Adrenal gland (tissue), 12 donors: ENCODE data around the gene MTA3. TPM values are rescaled to one million over a fixed set of nuclear protein-coding genes. Genes with fewer than 3 reads are reported as not detected.

Source experiments
- DNase-seq, 7 donors: peaks; one replicate each; pipeline ENCODE4 v3.0.0-alpha.2; 2019 to 2020
- H3K27ac ChIP-seq, 5 donors: fragments of 200-600 bp; sonication (generic) in 4 of 5; 1 replicate in 3 of 5; 2 replicates in 2 of 5; pipeline versions ENCODE4 v1.5.1 to v1.8.0; 2016 to 2020; ENCODE audit warnings: mild to moderate bottlenecking in 1 of 5
- H3K27me3 ChIP-seq: fragments of 200-600 bp; 2 replicates; pipeline ENCODE4 v1.8.0; 2021
- H3K36me3 ChIP-seq, 2 donors: fragments of 200-600 bp; replicated peaks in 1 of 2; 1 replicate in 1 of 2; 2 replicates in 1 of 2; pipeline versions ENCODE4 v1.5.1 to v1.8.0; 2018 to 2022
- H3K4me1 ChIP-seq, 2 donors: fragments of 200-600 bp; replicated peaks in 1 of 2; 1 replicate in 1 of 2; 2 replicates in 1 of 2; pipeline versions ENCODE4 v1.5.1 to v1.8.0; 2018 to 2021
- H3K4me3 ChIP-seq, 4 donors: fragments of 200-600 bp; sonication (generic) in 3 of 4; one replicate each; pipeline ENCODE4 v1.5.1; 2016 to 2018
- H3K9me3 ChIP-seq, 3 donors: fragments of 200-600 bp; sonication (generic) in 1 of 3; replicated peaks in 1 of 3; 1 replicate in 2 of 3; 2 replicates in 1 of 3; pipeline versions ENCODE4 v1.5.1 to v1.8.0; 2016 to 2021
- POLR2A ChIP-seq, 2 donors: fragments of 450-650 bp; IDR thresholded peaks; one replicate each; pipeline ENCODE4 v1.6.1; 2017; ENCODE audit warnings: antibody characterized with exemption in 2 of 2, mild to moderate bottlenecking in 2 of 2, moderate library complexity in 1 of 2
- WGBS, 4 donors: extraction: QIAGEN DNeasy Blood & Tissue Kit in 2 of 4; methylation state at CpG; one replicate each; pipeline versions ENCODE4 v1.1.5 to v1.1.7; 2013 to 2017; 5-methylcytosine and 5-hydroxymethylcytosine counted together
- intact Hi-C, 2 donors: fragments of 100-400 bp; cut with DNase I; formaldehyde crosslinking; loops; one replicate each; pipeline versions ENCODE4 v1.14.1 to v1.15.0; 2022 to 2023
- polyA plus RNA-seq, 3 donors: library from polyadenylated mRNA; stranded (reverse); fragments of 200-250 nt in 2 of 3; fragments of 350-450 nt in 1 of 3; fragmentation: Illumina TruSeq in 1 of 3; extraction: RNeasy Lipid Tissue Mini Kit (QIAGEN cat#74804) in 1 of 3; gene quantifications; one replicate each; pipeline ENCODE4 v1.2.3, GENCODE V29; 2013 to 2014
- total RNA-seq, 9 donors: library from RNA; depleted of rRNA in 4 of 9; stranded (reverse); fragments of >200 nt in 4 of 9; fragments of 120-200 nt in 1 of 9; fragmentation: NEBNext Ultra II Directional in 1 of 9; extraction: Animal tissue kit (Norgen Biotek cat#: 25700) in 1 of 9; gene quantifications; one replicate each; pipeline versions ENCODE4 v1.1.0 to v1.2.4, GENCODE V29; 2013 to 2023
- TF ChIP-seq, protein P1 (sequence below), 6 experiments: fragments of 450-650 bp in 4 of 6; fragments of 200-600 bp in 2 of 6; sonication (generic) in 1 of 6; IDR thresholded peaks; 1 replicate in 5 of 6; 2 replicates in 1 of 6; pipeline versions ENCODE4 v1.5.1 to v1.8.0; 2016 to 2021; ENCODE audit warnings: antibody characterized with exemption in 6 of 6, mild to moderate bottlenecking in 2 of 6, moderate library complexity in 1 of 6
- donor health status: healthy with polysubstance abuse.
- donor health status: Bipolar disorder and iron deficiency.
- donor health status: DM: yes; HTN: yes; CAD: no.
- donor health status: DM: no; HTN: no; CAD: no.
- donor health status: DM: no; HTN: no; CAD: no.
- donor health status: DM: yes; HTN: yes; CAD: no.

MTA3 gene
- total and polyA plus RNA-seq, 12 donors = 51.5 to 168 (median 91.2) TPM

DNA sequence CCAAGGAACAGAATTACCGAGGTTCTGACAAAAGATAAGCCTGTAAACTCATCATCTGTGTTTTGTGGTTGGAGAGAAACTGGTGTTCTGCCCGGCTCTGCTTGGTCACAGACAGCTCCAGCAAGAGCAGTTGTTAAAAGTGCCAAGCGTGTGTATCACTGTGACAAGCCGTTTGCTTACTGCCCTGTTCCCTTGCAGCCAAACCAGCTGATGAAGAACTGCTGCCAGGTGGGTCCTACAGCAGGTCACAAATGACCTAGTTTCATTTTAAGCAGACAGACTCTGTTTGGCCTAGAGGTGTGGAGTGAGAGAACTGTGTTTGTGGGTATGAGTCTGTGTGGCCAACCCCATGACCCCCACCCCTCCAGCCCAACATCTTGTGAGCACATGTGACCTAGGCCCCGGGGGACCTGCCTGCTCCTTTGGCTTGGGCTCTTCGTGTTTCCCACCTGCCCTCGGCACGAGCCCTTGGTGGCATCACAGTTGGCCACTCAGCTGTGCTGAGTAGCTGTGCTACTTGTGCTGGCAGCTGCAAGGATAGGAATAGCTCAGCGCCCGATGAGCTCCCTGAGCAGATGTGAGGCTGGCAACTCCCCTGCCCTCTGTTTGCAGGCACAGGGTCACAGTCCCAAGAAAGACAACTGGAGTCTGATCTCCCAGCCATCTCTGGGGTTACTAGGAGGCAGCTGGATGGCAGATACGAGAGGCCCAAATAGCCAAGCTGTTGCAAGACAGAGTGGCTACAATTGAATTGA lies 185.8 kb downstream of the MTA3 start:
- WGBS, 4 donors = 56 to 67% (median 60%) methylated on average over 6 to 11 of the region's 11 CpGs
- H3K4me1 ChIP-seq = peaks cover 0 to 12% of the 10 kb centered on the region in 2 donors
- no peak for TF ChIP-seq POLR2A (IDR thresholded peaks at IDR 0.05)
- TF ChIP-seq, protein P1, sequence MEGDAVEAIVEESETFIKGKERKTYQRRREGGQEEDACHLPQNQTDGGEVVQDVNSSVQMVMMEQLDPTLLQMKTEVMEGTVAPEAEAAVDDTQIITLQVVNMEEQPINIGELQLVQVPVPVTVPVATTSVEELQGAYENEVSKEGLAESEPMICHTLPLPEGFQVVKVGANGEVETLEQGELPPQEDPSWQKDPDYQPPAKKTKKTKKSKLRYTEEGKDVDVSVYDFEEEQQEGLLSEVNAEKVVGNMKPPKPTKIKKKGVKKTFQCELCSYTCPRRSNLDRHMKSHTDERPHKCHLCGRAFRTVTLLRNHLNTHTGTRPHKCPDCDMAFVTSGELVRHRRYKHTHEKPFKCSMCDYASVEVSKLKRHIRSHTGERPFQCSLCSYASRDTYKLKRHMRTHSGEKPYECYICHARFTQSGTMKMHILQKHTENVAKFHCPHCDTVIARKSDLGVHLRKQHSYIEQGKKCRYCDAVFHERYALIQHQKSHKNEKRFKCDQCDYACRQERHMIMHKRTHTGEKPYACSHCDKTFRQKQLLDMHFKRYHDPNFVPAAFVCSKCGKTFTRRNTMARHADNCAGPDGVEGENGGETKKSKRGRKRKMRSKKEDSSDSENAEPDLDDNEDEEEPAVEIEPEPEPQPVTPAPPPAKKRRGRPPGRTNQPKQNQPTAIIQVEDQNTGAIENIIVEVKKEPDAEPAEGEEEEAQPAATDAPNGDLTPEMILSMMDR (IDR thresholded peaks at IDR 0.05) = no peak
- peak in 5 of 7 donors; percentile 54 to 72 (median 58) for DNase-seq
- intact Hi-C loops = no loop called here
- no peaks in the 10 kb centered on the region for H3K9me3 ChIP-seq
- H3K27me3 ChIP-seq = no peaks in the 10 kb centered on the region
- no peaks in the 10 kb centered on the region for H3K36me3 ChIP-seq
- H3K4me3 ChIP-seq = no peak overlapping the region
- H3K27ac ChIP-seq = peak overlapping the region in 2 of 5 donors; percentile 21 to 34

DNA sequence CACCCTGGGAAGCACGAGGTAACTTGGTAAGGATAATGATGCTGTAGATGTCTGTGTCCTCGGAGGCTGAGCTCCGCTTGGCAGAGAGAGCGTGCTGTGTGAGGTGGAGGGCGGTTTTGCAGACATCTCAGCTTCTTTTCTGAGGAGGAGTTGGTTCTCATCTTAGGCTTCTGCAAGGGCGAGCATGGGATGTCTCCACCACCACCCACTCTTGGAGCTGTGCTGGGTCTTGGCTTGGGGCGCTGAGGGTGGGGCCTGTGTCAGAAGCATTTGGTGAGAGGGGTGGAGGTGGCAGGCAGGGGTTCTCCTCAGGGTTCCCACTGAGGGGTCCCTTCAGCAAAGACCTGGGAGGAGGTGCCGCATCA lies 186.3 kb downstream of the MTA3 start:
- Histone ChIP-seq H3K9me3 (no peaks in the 10 kb centered on the region), H3K27me3 (no peaks in the 10 kb centered on the region), H3K36me3 (no peaks in the 10 kb centered on the region), H3K27ac (peak overlapping the region in 1 of 5 donors; percentile 21), H3K4me3 (no peak overlapping the region), H3K4me1 (peaks cover 0 to 12% of the 10 kb centered on the region in 2 donors)
- no peak for DNase-seq
- TF ChIP-seq, protein P1 (IDR thresholded peaks at IDR 0.05) = no peak
- no peak for TF ChIP-seq POLR2A (IDR thresholded peaks at IDR 0.05)
- 76 to 92% (median 80%) methylated on average over 7 to 8 of the region's 8 CpGs for WGBS, 4 donors
- intact Hi-C loops = no loop called here

DNA sequence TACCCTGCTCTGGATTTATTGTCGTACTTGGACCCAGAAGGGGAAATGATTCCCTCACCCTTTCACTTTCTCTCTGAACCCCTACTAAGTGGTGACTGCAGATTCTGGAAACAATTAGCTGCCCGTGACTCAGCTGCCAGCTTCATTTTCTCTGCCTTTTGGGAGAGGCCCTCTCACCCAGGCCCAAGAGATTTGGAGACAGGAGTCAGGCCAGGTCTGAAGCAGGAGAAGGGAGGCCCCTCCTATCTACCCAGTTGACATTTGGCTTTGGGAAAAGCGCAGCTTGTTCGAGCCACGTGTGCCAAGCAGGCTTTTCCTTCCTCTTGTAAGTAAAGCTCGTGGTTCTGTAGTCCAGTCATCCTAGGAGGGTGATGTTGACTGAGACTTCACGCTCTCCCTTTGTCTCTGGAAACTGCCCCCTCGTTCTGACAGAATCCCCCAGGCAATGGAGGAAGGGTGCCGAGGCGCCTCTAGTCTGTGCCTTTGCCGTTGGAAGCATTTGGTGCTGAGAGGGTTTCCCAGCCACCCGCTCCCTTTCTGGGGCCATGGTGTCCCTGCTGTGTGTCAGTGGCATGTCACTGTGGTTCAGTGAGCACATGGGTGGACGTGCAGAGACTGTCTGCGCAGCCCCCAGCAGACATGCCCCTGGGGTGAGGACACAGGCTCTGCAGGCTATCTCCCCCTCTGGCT lies 186.9 kb downstream of the MTA3 start:
- TF ChIP-seq POLR2A (IDR thresholded peaks at IDR 0.05) = no peak
- TF ChIP-seq, protein P1 (IDR thresholded peaks at IDR 0.05) = no peak
- Histone ChIP-seq H3K4me1 (peaks cover 0 to 12% of the 10 kb centered on the region in 2 donors), H3K4me3 (no peak overlapping the region), H3K9me3 (no peaks in the 10 kb centered on the region), H3K36me3 (no peaks in the 10 kb centered on the region), H3K27me3 (no peaks in the 10 kb centered on the region), H3K27ac (peak overlapping the region in 1 of 5 donors; percentile 21)
- DNase-seq = no peak
- 80 to 88% (median 82%) methylated on average over 12 to 14 of the region's 14 CpGs for WGBS, 4 donors
- intact Hi-C loops = no loop called here

DNA sequence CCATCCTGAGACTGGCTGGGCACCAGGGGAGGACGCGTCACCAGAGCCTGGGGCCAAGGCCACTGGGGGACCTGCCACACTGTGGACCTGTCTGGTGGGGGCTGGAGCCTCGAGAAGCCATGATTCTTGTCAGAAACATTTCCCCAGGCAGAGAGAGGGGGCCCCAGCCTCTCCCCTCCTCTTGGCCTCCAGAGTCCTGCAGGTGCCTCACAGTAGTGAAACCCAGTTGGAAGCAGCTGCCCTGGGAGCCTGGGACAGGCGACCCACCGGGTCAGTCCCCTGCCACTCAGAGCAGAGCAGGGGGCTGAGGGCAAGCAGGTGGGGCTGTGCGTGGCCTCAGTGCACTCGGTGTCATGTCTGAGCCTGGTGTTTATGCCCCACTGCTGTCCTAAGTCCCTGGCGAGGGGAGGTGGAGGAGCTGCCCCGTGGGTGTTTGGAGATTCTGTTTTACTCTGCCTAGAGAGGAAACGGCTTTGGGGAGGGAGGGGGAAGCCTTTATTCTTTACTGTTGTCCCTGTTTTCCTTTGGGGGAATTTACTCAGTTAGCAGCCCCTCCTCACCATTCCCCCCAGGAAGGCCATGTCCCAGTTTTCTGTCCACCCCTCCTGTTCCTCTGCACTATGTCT lies 187.8 kb downstream of the MTA3 start:
- H3K4me1 ChIP-seq = peaks cover 0 to 12% of the 10 kb centered on the region in 2 donors
- H3K27ac ChIP-seq = no peak overlapping the region
- DNase-seq = no peak
- H3K36me3 ChIP-seq = no peaks in the 10 kb centered on the region
- TF ChIP-seq, protein P1 (IDR thresholded peaks at IDR 0.05) = no peak
- TF ChIP-seq POLR2A (IDR thresholded peaks at IDR 0.05) = no peak
- no peak overlapping the region for H3K4me3 ChIP-seq
- 59 to 78% (median 73%) methylated on average over 5 to 10 of the region's 10 CpGs for WGBS, 4 donors
- intact Hi-C loops = no loop called here
- H3K9me3 ChIP-seq = no peaks in the 10 kb centered on the region
- no peaks in the 10 kb centered on the region for H3K27me3 ChIP-seq
